NCI-H226 (cell line): Measurements from ENCODE around the gene CTXN1.

Experiments
- DNase-seq: peaks from one replicate; pipeline ENCODE4 v3.0.0-alpha.2; 2015

The CTXN1 gene

DNA sequence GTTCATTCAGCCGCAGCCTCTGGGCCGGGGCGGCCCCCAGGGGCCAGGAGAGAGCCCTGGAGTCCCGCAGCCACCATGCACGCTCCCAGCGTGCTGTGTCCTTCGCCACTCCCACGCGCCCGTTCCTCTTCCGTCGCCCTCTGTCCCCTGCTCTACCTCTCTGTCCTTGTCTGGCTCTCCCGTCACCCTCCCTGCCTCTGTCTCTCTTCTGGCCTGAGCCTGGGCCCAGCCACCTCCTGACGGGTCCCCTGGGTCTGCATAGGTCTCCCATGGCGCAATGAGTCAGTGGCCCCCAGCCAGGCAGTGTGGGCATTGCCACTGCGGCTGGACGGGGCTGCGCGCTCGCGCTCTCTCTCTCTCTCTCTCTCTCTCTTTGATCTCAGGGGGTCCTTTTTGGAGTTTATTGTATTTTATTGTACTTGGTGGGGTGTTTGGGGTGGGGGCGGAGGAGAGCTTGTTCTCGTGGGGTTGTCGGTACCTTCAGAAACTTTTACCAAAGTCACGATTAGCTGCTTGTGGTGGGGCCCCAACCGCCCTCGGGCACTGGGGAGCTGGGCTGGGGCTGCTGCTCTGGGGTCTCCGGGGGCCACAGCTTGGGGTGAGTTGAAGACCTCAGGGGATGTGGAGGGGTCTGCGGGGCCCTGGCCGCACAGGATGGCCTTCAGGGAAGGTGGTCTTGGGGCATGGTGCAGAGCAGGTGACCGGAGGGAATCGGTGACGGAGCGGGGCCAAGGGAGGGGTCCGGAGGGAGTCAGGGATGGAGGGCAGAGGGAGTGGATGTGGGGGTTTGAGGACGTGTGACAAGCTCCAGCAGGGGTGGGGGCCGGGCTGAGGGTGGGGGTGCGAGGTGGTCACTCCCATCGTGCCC lies 13.0 kb downstream of the CTXN1 start:
- no peak for DNase-seq

DNA sequence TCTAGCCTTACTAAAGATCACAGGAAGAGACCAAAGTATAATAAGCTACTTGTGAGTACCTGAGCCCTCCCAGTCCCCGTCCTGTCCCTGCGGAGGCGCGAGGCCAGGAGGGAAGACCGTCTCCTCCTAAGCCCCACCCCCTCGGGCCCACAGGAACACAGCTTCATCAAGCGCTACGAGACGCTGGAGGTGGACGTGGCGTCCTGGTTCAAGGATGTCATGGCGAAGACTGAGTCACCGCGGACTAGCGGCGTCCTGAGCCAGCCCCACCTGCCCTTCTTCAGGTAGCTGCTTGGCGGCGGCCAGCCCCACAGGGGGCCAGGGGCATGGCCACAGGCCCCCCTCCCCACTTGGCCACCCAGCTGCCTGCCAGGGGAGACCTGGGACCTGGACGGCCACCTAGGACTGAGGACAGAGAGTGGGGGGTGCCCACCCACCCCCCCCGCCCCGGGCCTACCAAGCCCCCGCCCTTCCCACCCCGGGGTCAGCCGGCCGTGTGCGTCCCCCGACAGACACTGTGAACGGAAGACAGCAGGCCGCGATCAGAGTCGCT lies 13.7 kb downstream of the CTXN1 start:
- no peak for DNase-seq

DNA sequence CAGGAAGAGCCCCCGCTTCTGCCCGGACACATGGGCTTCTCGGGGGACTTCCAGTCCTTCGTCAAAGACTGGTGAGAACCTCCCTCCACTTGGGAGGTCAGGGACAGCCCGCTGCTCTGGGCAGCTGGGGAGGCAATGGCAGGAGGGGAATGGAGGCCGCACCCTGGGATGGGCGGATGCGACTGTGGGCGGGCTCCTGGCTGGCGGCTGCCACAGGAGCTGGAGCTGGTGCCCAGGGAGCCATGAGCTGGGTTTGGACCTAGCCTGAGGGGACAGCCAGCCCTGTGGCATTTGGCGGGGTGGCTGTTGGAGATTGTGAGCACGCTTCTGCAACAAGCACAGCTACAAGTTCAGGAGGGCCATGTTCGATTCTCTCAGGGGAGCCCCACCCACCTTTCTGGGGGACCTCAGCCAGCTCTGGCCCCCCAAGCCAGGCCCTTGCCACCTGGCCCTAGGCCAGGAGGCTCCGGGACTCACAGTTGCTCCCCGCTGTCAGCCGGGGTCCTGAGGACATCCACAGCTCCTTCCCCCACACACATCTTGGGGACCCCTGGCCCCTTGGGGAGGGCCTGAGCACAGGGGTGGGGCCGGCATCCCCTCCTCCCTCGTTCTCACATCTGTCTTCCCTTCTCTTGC lies 14.3 kb downstream of the CTXN1 start:
- DNase-seq: no peak

DNA sequence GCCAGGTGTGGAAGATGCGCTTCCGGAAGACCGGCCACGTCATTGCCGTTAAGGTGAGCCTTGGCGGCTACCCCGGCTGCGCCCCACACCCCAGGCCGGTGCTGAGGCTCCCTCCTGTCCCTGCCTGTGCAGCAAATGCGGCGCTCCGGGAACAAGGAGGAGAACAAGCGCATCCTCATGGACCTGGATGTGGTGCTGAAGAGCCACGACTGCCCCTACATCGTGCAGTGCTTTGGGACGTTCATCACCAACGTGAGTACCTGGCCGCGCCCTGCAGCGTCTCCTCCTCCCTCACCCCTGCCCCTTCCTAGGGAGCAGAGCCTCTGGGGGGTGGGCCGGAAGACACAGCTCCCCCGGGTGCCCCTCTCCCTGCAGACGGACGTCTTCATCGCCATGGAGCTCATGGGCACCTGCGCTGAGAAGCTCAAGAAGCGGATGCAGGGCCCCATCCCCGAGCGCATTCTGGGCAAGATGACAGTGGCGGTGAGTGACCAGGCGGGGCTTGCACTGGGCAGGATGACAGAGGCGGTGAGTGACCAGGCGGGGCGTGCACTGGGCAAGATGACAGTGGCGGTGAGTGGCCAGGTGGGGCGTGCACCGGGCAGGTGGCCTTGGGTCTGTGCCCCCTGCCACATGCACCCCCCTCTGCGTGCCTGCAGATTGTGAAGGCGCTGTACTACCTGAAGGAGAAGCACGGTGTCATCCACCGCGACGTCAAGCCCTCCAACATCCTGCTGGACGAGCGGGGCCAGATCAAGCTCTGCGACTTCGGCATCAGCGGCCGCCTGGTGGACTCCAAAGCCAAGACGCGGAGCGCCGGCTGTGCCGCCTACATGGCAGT lies 15.4 kb downstream of the CTXN1 start:
- no peak for DNase-seq

DNA sequence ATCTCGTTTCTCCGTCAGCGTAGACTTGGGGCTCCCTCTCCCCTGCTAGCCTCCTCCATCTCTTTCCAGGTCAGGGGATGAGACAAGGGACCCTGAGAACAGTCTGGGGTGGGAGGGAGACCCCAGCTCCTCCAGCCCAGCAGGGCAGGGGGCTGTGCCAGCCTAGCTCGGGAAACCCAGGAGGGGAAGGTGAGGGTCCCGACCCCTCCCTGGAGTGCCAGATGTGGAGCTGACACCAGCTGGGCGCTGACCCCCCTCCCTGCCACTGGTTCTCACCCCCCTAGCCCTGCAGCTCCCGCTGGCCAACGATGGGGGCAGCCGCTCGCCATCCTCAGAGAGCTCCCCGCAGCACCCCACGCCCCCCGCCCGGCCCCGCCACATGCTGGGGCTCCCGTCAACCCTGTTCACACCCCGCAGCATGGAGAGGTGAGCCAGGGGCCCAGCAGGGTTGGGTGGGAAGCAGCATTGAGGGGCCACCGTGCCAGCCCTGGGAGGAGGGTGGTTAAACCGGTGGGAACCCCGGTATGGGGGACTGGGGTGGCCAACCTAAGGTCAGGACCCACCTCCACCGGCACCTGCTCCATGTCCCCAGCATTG lies 16.4 kb downstream of the CTXN1 start:
- no peak for DNase-seq

DNA sequence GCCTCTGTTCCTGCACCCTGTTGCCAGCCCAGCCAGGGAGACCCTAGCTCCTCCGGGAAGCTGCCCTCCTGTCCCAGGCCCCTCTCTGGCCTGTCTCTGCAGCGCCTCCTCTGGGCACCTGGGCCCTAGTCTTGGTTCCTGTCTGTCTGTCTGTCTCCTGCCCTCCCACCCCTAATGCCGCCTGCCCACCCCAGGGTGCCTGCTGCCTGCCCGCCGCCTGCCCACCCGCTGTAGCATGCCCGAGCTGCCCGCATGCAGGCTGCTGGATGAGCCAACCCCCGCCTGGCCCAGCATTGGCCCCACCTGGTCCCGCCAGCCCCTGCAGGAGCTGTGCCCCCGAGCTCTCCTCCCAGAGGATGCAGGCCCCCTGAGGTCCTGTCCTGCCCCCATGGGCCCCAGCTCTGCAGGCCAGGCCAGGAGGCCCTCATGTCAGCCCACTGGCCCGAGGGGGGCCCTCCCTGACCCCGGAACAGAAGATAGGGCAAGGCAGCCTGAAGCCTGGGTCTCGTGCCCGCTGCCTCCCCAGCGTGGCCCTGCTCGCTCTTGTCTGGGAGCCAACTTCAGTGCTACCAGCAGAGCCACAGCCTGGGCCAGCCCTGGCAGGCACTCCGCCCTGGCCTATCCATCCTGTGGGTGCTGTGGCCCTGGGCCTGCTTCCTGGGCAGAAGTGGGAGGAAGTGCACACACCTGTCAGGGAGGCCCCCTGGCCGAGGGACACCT lies 17.0 kb downstream of the CTXN1 start:
- DNase-seq: no peak

DNA sequence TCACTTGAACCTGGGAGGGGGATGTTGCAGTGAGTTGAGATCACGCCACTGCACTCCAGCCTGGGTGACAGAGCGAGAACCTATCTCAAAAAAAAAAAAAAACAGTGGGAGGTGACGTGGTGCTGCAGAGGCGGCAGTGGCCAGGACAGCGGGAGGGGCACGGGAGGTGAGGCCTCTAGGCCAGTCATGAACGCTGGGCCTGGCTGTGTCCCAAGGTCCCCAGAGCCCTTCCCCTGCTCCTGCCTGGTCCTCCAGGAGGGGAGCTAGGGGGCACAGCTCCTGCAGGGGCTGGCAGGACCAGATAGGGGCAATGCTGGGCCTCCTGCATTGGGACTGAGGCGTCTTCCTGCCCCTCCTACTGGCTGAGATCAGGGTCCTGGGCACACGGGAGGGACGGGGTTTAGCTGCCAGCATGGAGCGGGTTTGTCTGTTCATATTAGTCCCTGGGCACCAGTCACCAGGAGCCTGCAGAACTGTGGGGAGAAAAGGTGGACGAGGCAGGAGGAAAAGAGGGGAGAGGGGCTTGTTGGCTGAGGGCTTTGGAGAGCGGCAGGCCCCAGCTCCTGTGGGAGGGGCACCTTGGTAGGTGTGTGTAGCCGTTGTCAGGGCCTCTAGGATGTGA lies 17.7 kb downstream of the CTXN1 start:
- DNase-seq: no peak

DNA sequence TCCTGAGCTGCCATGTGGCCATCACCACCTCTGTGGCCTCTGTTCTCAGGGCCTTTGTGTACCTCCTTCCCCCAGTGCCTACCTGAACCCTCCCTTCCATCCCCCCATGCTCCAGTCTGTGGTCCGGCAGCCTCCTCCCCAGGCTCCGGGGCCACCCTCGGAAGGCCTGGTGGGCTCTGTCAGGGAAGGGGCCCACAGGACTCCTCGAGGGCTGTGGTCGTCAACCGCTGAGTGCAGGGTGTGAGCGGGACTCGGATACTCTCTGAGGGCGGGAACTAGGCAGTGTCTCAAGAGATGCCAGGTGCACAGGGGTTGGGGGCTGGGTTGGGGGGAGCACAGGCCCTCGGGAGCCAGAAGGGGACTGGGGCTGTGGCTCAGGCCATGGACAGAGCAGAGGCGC lies 18.4 kb downstream of the CTXN1 start:
- DNase-seq: no peak

DNA sequence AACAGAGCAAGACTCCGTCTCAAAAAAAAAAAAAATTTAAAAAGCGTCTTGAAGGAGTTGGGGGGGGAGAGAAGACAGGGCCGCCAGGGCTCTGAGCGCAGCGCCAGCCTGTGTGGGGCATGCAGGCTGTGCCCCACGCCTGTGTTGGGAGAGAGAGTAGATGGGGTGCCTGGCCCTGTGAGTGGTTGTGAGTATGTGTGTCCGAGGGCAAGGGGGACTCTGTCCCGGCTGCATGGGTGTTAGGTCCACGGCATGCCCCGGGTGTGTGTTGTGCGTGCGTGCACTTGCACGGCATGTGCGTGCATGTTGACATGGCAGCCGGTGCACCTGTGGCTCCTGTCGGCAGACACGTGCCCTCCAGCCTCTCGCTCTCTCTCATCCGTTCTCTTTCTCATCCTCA lies 18.8 kb downstream of the CTXN1 start:
- no peak for DNase-seq

DNA sequence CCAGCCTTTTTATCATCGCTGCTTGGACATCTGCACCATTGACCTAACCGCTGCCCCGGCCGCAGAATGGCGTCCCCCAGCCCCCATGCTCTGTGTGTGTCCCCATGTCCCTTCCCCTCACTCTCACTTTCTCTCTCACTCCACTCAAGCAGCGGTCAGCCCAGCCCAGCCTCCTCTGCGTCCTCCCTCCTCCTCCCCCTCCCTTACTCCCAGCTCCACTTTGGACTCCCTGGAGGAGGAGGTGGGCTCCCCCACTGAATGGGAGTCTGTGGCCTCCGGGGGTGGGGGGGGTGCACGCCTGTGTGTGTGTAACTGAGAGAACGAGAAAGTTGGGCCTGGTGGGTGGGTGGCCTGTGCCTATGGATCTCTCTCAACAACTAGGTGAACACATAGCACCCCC lies 20.1 kb downstream of the CTXN1 start:
- DNase-seq: no peak

DNA sequence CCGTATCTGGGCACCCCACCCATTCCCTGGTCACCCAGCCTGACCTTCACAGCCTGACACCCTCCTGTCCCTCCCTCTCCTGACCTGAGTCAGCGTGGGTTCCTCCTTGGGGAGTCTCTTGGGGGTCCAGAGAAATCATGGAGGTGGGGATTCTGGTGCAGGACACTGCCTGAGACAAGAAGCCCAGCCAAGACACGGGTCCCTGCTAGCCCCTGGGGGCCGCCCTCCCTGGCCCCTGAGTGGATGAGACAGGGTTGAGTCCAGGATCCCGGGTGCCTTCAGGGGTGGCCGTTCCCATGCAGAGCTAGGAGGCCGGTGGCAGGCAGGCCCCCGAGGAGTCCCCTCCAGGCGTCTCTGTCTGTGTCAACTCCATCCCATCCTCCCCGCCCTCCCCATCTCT lies 20.7 kb downstream of the CTXN1 start:
- DNase-seq: no peak

DNA sequence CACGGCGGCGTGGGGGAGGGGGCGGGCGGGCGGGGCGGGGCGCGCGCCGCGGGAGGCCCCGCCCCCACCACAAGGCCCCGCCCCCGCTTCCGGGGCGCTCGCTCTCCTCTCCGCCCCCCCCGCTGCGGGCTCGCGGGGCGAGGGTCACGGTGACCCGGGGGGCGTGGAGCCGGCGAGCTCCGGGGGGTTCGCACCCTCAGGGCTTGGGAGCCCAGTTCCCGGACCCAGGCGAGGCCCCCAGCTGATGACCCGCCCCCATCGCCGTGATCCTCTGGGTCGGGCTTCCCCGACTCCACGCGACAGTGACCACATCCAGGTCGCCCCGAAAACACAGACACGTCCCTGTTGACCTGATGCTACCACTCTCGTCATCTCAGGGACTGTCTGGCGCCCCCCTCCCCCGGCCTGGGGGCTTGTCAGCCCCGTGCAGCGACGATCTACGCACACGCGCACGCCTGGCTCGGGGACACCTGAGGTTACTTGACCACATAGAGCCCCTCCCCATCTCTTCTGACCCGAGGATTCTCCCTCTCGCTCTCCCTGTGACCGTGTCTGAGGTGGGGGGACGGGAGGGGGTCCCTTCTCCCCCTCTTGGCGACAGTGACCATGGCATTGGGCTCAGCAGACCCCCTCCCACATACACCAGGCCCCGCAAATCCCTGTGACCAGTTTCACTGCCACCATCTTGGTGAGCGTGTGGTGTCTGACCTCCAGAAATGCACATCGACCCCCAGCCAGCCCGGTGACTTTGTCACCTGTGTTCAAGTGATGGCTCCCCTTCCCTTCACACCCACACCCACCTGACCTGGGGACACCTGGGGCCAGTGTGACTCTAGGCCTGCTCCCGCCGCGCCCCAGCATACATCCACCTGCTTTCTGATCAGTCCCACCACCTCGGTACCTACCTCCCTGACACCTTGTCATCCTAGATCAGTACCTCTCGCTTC lies 21.6 kb downstream of the CTXN1 start:
- no peak for DNase-seq

DNA sequence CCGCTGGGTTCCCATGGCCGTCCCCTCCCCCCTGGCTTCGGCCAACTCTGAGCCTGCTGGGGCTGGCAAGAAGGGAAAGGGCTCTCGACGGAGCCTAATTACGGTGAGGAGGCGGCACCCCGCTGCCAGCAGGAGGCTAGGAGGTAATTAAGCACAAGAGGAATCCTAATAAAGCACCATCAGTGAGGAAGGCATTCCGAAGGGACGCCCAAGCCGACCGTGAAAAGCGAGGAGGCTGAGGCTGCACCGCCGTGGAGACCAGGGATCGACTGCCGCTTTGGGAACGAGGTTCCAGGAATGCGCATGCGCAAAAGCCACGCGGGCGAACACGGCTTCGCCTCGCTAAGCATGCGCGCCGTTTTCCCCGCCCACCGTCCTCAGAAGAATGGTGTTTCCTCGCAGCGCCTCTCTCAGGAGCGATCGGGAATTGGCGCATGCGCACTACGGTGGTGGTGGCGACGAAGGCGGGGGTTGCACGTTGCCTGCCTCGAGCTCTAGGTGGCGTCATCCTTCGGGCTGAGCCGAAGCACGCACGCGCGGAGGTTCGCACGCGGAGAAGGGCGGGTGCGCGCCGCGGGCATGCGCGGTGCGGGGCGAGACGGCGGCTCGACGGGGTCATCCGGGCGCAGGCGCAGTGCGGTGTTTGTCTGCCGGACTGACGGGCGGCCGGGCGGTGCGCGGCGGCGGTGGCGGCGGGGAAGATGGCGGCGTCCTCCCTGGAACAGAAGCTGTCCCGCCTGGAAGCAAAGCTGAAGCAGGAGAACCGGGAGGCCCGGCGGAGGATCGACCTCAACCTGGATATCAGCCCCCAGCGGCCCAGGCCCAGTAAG lies 22.5 kb downstream of the CTXN1 start, which contains the start of gene MAP2K7:
TSS of gene MAP2K7 (plus strand) at position 634 of the 830 bp plus-strand sequence. CDS start at position 702, 68 bp downstream.
- DNase-seq: peak; percentile 94

DNA sequence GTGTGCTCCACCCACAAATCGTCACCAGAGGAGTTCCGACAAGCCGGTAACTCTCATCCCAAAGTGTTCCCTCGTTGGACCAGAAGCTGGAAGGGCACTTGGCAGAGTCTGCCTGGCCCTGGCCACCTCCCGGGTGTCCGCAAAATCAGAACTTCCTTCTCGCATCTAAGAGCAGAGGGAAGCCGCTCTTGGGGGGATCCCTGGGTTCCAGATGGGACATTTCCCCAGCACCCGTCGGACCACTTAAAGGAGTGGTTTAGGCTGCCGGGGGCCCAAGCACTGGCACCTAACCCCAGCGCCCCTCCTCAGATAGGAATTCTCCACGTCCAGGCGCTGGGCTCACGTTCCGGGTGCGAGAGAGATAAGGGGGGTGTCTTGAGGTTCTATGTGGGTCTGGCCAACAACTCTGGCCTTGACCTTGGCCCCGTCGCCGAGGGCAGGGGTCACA lies 23.1 kb downstream of the CTXN1 start:
- no peak for DNase-seq

DNA sequence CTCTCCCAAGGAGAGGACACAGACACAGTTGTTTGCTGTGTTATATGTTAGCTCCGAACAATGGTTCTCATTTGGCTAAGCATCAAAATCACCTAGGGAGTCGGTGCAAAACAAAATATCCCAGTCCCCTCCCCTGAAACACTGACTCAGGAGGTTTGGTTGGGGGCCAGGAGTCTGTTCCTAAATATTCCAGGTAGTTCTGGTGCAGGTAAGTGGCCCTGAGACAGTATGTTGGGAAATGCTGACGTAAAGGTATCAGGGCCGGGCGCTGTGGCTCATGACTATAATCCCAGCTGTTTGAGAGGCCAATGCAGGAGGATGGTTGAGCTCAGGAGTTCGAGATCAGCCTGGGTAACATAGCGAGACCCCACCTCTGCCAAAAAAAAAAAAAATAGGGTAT lies 24.6 kb downstream of the CTXN1 start:
- DNase-seq: no peak

DNA sequence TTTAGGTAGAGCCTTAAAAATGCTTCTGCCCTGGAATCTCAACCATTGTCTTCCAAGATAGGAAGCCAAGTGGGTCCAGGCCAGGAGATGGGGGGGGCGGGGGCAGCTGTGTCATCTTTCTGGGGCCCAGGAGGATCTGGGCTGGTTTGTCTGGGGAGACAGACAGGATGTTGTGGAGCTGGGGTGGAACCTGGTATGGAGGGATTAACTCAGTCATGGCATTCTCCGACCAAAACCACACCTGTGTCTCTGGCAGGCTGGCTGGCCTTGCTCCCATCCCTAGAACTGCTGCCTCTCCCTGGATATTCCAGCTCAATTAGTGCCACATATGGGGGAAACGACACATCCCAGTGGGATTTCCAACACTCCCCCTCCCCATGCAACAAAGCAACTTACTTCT lies 25.0 kb downstream of the CTXN1 start:
- DNase-seq: no peak

DNA sequence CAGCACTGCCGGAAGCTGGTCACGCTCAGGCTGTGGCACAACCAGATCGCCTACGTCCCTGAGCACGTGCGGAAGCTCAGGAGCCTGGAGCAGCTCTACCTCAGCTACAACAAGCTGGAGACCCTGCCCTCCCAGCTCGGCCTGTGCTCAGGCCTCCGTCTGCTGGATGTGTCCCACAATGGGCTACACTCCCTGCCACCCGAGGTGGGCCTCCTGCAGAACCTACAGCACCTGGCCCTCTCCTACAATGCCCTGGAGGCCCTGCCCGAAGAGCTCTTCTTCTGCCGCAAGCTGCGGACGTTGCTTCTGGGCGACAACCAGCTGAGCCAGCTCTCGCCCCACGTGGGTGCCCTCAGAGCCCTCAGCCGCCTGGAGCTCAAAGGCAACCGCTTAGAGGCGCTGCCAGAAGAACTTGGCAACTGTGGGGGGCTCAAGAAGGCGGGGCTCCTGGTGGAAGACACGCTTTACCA lies 25.5 kb downstream of the CTXN1 start:
- DNase-seq: no peak

DNA sequence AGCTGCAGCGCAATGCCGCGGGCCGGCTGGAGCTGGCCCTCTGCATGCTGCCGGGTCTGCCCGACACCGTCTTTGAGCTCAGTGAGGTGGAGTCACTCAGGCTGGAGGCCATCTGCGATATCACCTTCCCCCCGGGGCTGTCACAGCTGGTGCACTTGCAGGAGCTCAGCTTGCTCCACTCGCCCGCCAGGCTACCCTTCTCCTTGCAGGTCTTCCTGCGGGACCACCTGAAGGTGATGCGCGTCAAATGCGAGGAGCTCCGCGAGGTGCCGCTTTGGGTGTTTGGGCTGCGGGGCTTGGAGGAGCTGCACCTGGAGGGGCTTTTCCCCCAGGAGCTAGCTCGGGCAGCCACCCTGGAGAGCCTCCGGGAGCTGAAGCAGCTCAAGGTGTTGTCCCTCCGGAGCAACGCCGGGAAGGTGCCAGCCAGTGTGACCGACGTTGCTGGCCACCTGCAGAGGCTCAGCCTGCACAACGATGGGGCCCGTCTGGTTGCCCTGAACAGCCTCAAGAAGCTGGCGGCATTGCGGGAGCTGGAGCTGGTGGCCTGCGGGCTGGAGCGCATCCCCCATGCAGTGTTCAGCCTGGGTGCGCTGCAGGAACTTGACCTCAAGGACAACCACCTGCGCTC lies 26.1 kb downstream of the CTXN1 start:
- DNase-seq: no peak

DNA sequence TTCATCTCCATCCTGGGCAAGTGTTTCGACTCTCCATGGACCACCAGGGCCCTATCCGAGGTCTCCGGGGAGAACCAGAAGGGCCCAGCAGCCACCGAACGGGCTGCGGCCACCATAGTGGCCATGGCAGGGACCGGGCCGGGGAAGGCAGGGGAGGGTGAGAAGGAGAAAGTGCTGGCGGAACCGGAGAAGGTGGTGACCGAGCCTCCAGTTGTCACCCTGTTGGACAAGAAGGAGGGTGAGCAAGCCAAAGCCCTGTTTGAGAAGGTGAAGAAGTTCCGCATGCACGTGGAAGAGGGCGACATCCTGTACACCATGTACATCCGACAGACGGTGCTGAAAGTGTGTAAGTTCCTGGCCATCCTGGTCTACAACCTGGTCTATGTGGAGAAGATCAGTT lies 27.0 kb downstream of the CTXN1 start:
- no peak for DNase-seq
